Spleen (tissue), 7 donors: ENCODE measurements around the gene NHERF1.

ENCODE experiments used
- POLR2A ChIP-seq, 3 donors: fragments of 450-650 bp; IDR thresholded peaks; one replicate each; pipeline ENCODE4 v1.5.1; 2017; ENCODE audit warnings: antibody characterized with exemption in 3 of 3, mild to moderate bottlenecking in 1 of 3
- TF ChIP-seq, protein P1 (sequence below), 11 experiments: fragments of 200-600 bp in 7 of 11; fragments of 450-650 bp in 4 of 11; sonication (generic) in 4 of 11; IDR thresholded peaks in 8 of 11; conservative IDR thresholded peaks in 3 of 11; 1 replicate in 7 of 11; 2 replicates in 4 of 11; pipeline versions ENCODE4 v1.4.0 to v1.8.0; 2016 to 2021; ENCODE audit warnings: antibody characterized with exemption in 11 of 11, inconsistent platforms in 4 of 11, mild to moderate bottlenecking in 1 of 11
- donor health status: DM: no; HTN: no; CAD: no; lungs with moderate emphysema.
- donor health status: DM: no; HTN: no; CAD: no.
- donor health status: DM: no; HTN: no; CAD: no.

DNA sequence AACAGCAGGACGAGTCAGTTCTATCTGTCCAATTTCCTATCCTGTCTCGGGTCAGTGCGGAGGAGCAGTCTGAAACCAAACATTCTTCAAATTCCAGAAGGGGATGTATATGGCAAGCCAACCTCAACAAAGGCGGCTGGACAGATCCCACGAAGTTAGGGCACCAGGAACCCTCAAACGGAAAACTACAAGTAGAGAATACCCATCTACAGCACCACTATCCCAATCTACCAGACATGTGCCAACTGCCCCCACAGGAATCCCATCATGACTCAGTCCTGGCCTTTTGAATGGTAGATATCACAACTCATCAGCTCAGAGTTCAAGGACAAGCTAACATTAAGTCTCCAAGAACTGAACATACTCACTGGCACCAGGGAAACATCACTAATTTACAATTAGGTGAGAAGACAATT is 25.5 kb downstream of the NHERF1 start:
- TF ChIP-seq, protein P1, sequence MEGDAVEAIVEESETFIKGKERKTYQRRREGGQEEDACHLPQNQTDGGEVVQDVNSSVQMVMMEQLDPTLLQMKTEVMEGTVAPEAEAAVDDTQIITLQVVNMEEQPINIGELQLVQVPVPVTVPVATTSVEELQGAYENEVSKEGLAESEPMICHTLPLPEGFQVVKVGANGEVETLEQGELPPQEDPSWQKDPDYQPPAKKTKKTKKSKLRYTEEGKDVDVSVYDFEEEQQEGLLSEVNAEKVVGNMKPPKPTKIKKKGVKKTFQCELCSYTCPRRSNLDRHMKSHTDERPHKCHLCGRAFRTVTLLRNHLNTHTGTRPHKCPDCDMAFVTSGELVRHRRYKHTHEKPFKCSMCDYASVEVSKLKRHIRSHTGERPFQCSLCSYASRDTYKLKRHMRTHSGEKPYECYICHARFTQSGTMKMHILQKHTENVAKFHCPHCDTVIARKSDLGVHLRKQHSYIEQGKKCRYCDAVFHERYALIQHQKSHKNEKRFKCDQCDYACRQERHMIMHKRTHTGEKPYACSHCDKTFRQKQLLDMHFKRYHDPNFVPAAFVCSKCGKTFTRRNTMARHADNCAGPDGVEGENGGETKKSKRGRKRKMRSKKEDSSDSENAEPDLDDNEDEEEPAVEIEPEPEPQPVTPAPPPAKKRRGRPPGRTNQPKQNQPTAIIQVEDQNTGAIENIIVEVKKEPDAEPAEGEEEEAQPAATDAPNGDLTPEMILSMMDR (IDR thresholded peaks at IDR 0.05 in 8 of 11, conservative IDR thresholded peaks at IDR 0.05 in 3 of 11), result no peak
- no peak for TF ChIP-seq POLR2A (IDR thresholded peaks at IDR 0.05)
